ENCODE measurements around the gene KCNIP4.

The KCNIP4 gene

GRCh38 chr4:21191317-21191716 is 757.3 kb downstream of the KCNIP4 start:
- no peak for DNase-seq (ENCODE audit: low read depth in 2 of 2)

GRCh38 chr4:21184788-21185187 is 763.8 kb downstream of the KCNIP4 start:
- DNase-seq (ENCODE audit: low read depth in 2 of 2): no peak

DNA sequence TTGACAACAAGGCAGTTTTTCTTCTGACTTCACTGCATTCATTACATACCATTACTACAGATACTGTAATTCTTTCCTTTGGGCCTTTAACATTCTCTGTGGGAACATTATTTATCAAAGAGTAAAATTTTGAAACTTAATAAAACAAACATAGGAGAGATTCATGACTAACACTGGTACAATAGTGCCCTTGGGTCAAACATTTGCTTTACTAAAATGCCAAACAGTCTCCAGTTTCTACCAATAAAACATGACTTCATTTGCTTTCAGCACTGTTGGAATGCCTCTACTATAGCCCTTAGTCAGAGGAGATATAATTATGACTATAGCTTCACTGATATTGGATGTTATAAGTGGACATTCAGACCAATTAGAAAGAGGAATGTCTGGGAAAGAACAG is 766.9 kb downstream of the KCNIP4 start:
- no peak for DNase-seq (ENCODE audit: low read depth in 2 of 2)

GRCh38 chr4:21177871-21178270 is 770.7 kb downstream of the KCNIP4 start:
- no peak for DNase-seq (ENCODE audit: low read depth in 2 of 2)

GRCh38 chr4:21177092-21177491 is 771.5 kb downstream of the KCNIP4 start:
- DNase-seq (ENCODE audit: low read depth in 2 of 2): no peak

- DNase-seq (ENCODE audit: low read depth in 2 of 2): no peak
Measured at GRCh38 chr4:21167711-21168110, 780.9 kb downstream of the KCNIP4 start.

DNA sequence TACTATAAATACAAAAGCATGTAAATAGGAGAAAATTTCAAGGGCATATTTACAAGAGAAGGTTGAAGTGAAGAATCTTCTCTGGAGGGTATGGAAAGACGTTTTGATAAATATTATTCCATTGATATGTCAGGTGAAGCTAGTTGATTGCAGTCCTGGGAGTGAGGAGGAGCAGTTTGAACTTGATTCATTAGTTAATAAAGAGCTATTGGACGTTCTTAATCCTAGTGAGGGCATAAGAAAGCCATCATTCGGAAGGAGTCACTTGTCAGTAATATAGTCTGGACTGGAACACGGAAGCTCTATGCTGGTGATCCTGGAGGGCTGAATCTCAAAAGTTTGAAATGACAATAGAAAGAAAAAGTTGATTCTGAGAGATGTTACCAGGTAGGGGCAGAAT is 793.2 kb downstream of the KCNIP4 start:
- DNase-seq (ENCODE audit: low read depth in 2 of 2): no peak

GRCh38 chr4:21139327-21139726 is 809.2 kb downstream of the KCNIP4 start:
- DNase-seq (ENCODE audit: low read depth in 2 of 2): no peak

DNA sequence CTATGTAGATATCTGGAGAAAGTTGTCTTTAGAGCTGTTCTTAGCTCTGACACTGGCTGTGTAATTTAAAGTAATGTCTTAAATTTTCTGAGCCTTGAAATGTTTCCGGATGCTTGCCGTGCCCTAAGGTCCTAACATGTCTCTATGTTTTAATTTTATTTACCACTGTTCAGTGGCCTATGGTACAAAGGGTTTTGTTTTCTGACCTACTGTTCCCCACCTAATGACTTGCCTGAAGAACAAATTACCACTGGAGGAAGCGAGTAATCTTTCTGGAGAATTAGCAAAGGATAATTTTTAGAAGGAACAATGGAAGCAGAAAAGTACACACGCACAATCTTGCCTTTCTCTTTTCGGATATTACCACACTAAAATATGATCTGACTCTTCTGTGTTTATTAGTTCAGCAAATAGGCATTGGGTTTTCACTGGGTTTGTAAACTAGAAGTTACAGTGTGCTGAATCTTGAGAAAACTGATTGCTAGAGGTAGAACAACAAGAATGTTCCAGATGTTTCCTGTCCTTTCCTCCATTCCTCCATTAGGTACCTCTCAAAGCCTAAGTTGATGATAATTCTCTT is 812.4 kb downstream of the KCNIP4 start:
- DNase-seq (ENCODE audit: low read depth in 2 of 2): no peak

- no peak for DNase-seq (ENCODE audit: low read depth in 2 of 2)
Measured at GRCh38 chr4:21134994-21135393, 813.6 kb downstream of the KCNIP4 start.

- no peak for DNase-seq (ENCODE audit: low read depth in 2 of 2)
Measured at GRCh38 chr4:21130606-21131005, 818.0 kb downstream of the KCNIP4 start.

DNA sequence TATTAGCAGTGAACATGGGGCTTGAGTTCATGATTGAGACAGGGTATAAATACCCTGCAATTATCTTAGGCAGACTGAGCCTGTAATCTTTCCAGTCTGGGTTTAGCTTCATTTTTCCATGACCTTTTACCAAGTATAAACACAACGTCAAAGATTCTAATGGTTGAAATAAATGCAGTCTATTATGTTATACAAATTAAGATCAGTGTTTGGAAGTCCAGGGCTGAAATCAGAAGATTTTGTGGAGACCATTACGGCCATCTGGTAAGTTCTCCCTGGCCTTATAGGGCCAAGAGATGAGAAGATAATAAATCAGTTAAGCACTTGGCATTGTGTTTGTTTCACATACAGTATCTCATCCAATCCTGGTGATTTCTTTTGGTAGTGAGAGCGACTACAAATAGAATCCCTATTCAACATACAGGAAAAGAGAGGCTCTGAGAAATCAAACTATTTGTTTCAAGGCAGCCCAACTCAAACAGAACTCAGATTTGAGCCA is 822.5 kb downstream of the KCNIP4 start:
- DNase-seq (ENCODE audit: low read depth in 2 of 2): no peak

GRCh38 chr4:21118301-21118700 is 830.3 kb downstream of the KCNIP4 start:
- DNase-seq (ENCODE audit: low read depth in 2 of 2): no peak

GRCh38 chr4:21117541-21118180 is 830.9 kb downstream of the KCNIP4 start:
- no peak for DNase-seq (ENCODE audit: low read depth in 2 of 2)

- DNase-seq (ENCODE audit: low read depth in 2 of 2): no peak
Measured at GRCh38 chr4:21113496-21114223, 834.9 kb downstream of the KCNIP4 start.

DNA sequence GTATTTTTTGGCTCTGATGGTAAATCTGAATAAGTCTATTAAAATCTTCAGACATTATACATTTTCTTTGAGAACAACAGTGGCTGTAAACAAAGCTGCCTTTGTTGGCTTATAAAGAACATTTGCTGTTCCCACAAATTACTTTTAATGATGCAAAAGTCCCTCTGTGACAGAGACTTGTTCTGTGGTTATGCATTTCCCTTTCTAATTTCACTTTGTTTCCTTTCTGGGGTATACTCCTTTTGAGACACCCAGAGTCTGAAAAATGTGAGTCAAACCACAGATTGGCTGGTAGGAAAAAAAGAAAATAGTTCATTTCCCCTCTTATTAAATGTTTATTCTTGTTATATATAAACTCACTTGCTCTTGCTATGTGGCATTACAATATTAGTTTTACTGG is 845.9 kb downstream of the KCNIP4 start:
- no peak for DNase-seq (ENCODE audit: low read depth in 2 of 2)

- no peak for DNase-seq (ENCODE audit: low read depth in 2 of 2)
Measured at GRCh38 chr4:21097865-21098264, 850.7 kb downstream of the KCNIP4 start.

GRCh38 chr4:21097026-21097425 is 851.5 kb downstream of the KCNIP4 start:
- DNase-seq (ENCODE audit: low read depth in 2 of 2): no peak

DNA sequence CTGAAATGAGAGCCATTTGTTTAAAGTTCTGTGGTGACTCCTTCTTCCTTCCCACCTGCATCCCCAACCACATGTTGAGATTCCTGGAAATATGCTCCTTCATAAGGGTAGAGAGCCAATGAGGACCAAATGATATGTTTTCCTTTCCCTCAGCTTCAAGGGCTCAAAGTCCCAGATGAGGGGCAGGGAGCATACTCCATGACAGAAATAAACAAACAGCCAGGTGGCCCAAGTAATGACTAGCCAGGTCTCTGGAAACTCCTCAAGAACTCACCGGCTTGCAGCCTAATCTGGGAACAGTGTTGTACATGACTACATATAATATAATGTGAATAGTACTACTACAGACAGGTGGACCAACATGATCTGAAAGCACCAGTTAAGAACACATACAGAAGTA is 856.0 kb downstream of the KCNIP4 start:
- no peak for DNase-seq (ENCODE audit: low read depth in 2 of 2)

DNA sequence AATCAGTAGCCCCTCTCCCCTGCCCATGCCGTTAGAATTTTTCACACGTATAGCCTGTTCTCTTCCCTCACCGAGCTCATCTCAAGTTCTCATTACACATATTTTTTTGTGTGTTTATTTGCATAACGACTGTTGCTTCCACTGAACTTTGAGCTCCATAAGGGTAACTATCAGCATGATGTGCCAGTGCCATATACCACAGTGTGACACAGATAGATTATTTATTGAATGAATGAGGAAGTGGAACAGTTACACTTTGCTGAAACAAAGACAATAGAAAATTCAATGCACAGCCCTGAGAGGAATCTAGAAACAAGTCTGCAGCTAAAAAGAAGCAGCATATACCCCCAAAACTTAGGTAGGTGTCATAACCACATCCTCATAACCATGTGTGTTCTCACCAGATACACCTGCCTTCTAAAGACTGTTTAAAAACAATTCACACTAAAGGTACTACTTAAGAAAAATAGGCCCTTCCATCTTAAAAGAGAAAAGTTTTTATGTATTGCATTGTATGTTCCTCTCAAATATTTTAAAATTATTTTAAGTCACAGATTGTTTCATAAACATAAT is 858.4 kb downstream of the KCNIP4 start:
- DNase-seq (ENCODE audit: low read depth in 2 of 2): no peak

DNA sequence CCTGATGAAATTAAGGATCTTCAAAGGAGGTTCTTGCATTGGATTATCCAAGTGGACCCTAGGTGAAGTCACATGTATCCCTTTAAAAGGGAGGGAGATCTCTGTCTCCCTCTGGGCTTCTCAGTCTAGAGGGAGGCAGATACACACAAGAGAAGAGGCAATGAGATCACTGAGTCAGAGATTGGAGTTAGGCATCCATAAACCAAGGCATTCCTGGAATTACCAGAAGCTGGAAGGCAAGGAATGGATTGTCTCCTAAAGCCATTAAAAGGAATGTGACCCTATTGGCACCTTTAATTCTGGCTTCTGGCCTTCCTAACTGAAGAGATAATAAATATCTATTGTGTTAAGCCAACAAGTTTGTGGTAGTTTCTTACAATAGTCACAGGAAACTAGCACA is 865.2 kb downstream of the KCNIP4 start:
- no peak for DNase-seq (ENCODE audit: low read depth in 2 of 2)

DNA sequence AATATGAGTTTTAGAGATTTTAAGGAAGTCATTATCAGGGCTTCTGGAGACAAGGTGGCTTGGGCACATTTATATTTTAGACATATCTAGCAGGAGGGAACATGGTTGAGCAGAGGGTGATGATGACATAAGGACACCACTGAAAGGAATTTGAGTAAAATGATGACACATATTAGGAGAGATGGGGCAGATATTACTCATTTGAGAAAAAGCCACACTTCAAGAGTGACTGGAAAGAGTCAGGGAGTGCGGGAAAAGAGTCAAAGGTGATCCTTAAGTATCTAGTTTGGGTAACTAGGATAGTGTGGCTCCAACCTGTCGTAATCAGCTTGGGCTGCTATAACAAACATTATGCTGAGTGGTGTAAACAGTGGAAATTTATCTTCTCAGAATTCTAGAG is 870.6 kb downstream of the KCNIP4 start:
- DNase-seq (ENCODE audit: low read depth in 2 of 2): no peak

DNA sequence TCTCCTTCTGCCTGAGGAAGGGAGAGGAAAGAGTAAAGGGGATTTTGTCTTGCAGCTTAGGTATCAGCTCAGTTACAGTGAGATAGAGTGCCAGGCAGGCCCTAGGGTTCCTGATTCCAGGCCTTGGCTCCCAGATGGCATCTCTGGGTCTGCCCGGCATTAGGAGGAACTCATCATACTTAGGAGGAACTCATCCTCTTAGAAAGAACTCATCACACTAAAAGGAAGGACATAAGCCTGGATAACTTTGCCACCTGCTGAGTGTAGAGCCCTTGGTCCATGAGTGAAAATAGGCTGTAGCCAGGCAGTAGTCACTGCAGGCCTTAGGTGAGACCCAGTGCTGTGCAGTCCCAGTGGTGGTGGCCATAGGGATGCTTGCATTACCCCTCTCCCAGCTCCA is 881.2 kb downstream of the KCNIP4 start:
- no peak for DNase-seq (ENCODE audit: low read depth in 2 of 2)
